Cerebellar nuclear complex (tissue), 1 donor: ENCODE data around the gene ADARB1.

ENCODE experiments used
- DNase-seq, 2 experiments: peaks; one replicate each; lab custom pipeline; 2025; lab: John Stamatoyannopoulos, UW

Gene ADARB1

DNA sequence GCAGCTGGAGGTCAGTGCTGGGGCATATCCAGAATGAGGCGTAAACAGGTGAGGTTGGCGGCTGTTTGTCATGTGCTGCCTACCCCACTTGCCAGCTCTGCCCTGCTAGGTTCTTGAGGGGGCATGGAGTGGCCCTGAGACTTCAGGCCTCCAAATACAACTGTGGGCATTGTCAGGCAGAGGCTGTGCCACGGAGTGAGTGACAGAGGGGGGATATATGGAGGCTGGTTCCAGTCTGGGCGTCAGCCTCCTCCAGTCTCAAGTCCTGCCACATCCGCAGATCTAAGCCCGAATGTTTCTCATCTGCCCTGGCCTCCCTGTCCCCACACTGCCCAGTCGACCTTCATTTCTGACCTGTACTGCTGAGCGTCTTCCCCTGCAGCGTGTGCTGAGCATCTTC lies 128.0 kb downstream of the ADARB1 start:
- DNase-seq: no peak

DNA sequence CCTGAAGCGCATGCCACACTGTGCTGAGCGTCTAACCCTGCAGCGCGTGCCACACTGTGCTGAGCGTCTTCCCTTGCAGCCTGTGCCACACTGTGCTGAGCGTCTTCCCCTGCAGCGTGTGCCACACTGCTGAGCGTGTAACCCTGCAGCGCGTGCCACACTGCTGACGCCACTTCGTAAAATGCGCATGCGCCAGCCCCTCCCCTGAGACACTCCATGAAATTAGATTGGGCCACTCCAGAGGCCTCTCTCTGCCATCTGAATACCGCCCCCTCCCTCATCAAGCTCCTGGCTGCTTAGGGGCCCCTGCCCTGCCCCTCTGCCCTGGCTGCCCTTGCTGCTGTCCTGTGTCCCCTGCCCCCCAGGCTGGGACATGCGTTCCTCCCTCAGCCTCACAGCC lies 128.5 kb downstream of the ADARB1 start:
- no peak for DNase-seq

DNA sequence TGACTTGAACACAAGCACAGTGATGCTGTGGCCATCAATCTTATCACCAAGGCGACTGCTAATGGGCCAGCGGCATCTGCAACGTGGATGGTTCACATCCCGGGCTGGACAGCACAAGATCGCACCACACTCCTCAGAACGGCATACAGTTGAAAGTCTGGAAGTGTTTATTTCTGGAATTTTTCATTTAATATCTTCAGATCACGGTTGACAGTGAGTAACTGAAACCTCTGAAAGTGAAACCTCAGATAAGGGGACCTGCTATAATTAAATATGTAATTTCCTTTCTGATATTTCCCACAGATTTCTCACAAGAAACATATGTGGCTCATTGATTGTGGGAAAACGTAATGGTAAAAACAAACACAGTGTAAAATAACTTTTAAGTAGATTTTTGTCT lies 129.6 kb downstream of the ADARB1 start:
- no peak for DNase-seq

DNA sequence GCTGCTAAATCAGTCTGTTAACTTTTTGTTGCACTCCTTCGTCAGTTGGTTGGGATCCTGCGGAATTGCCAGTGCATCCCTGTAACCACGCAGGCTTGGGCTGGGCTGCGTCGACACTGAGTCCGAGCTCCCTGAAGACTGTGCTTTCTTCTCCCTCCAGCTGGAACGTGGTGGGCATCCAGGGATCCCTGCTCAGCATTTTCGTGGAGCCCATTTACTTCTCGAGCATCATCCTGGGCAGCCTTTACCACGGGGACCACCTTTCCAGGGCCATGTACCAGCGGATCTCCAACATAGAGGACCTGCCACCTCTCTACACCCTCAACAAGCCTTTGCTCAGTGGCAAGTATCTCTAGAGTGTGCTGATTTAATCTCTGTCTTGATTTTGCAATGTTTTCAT lies 130.0 kb downstream of the ADARB1 start:
- DNase-seq: no peak

DNA sequence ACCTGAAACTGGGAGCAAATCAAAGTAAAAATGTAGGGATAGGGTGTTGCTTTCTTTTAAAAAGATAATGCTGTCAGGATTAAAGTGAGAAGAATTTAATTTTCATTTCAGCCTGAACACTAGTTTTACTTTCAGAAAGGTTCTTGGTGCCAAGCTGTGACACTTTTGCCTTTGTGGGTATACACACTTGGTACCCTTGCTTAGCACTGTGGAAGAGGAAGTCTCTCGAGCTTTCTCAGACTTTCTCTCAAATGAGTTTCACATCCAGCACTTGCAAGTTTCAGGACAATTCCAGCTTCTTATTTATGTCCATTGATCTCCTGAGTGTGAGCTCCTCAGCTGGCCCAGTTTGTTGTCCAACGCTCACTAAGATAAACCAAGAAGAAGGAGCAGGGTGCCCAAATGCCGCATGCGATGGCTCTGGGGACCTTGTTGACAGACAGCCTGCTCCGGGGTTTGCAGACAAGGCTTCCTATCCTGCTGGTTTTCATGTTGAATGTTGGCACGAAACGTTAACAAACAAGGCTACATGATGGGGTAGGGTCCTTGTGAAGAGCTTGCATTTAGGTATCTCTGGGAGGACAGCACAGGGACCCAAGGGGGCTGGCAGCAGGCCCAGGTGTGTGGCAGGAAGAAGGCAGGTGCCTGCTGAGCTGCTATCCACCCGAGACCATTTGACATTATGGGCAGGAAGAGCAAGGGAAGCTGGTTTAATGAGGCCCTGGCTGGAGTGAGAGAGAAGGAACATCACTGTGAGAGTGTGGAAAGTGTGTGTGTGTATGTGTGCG lies 133.7 kb downstream of the ADARB1 start:
- no peak for DNase-seq

DNA sequence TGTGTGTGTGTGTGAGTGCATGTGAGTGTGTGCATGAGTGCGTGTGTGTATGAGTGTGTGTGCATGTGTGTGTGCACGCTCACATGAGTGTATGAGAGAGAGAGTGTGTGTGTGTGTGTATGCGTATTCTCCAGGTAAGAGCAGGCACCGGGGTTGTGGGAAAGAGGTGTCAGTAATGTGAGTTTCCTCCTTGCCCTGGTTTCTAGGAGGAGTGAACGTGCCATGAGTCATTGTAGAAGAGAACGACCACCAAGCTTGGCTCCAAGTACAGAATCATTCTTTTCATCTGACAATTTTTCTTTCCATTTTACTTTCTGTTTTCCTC lies 134.2 kb downstream of the ADARB1 start:
- no peak for DNase-seq

DNA sequence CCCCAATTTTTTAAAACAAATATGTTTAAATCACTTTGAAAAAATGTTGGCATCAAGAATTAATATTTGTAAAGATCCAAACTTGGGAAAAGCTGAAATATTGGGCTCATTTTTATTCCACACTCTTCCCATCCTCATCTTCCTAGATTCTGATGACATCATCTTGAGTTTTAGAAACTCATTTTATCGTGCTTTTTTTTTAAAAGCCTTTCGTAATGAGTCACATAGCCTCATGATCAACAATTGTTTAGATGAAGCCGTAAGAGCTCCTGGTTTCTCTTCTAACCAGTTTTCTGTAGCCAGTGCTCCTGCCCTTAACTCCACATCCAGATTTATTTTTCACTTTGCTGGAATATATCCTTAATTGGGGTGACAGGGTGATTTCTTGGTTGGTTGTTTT lies 134.7 kb downstream of the ADARB1 start:
- no peak for DNase-seq

DNA sequence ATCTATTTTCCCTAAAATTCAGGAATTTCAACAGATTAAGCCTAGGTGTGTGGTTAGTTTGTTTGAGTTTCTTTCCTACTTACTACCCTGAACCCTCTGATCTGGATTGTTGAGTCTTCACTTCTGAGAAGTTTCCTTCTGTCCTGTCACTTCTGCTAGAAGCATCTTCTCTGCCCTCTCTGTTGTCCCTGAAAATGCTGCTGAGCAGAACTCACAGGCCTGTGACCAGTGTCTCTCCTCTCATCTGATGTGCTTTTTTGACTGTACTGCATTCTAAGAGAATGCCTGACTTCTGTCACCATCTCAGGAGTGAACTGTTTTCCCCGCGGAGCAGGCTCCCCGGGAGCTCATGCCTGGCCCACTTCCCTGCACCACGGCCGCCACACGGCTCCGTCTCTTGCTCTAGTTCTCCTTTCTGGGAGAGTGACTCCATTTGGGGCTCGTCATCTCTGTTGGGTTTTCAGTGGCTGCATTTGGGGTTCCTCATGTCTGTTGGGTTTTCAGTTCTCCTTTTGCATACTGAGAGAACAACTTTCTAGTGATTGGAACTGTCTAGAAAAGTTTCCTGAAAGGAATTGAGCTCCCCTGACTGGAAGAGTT lies 135.4 kb downstream of the ADARB1 start:
- no peak for DNase-seq

DNA sequence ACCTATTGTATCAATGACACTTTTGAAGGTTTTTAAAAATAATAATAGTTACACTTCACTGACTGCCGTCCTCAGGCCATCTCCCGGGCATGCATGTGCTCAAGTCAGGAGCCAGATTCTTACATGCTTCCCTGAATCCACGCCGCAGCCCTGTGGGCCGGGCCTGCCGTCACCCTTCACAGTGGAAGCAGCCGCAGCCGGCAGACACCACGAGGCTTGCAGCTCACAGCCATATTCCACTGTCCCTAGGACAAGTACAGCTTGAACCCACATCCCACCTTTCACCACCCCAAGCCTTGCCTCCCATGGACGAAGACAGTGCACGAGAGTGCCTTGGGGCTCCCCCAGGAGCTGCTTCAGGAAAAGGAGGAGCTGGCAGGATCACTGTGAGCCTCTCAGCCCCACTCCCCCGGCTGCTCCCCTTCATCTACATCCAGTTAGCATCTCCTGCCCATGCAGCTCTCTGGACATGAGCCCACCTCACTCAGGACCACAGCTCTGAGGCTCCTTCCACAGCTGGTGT lies 136.1 kb downstream of the ADARB1 start:
- DNase-seq: no peak

DNA sequence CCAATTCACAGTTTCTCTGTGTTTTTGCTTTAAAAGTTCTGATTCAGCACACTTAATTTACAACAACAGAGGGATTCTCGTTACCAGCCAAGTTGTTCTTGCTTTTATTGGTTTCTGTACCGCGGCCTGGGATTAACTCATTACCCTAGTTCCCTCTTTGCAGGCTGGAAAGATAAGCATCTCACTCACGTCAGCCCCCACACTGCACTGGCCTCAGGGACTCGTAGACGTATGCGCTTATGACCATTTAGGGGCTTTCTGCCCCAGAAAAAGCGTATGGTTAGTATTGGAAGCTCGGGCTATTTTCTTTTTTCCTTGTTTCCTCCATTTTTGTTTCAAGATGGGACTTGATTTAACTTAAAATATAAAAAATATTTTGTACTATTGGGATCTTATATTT lies 137.3 kb downstream of the ADARB1 start:
- DNase-seq: no peak

DNA sequence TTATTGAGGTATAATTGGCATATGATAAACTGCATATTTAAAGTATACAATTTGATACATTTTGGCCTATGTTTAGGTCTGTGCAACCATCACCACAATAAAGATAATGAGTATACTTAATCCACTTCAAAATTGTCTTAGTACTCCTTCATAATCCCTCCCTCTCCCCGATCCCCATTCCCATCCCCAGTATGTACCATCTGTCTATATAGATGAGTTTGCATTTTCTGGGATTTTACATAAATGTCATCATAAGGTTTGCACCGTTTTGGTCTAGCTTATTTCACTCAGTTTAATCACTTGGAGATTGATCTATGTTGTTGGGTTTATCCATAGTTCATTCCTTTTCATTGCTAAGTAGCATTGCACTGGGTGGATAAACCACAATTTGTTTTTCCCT lies 139.0 kb downstream of the ADARB1 start:
- DNase-seq: no peak

DNA sequence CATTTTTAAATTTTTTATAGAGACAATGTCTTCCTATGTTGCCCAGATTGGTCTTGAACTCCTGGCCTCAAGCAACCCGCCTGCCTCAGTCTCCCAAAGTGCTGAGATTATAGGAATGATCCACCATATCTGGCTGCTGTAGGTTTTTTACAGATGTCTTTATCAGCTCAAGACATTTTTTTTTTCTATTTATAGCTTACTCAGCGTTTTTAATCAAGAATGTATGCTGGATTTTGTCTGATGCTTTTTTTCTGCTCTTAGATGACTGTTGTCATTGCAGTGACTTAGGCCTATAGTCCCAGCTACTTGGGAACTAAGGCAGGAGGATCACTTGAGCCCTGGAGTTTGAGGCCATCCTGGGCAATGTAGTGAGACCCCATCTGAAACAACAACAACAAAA lies 140.8 kb downstream of the ADARB1 start:
- no peak for DNase-seq

DNA sequence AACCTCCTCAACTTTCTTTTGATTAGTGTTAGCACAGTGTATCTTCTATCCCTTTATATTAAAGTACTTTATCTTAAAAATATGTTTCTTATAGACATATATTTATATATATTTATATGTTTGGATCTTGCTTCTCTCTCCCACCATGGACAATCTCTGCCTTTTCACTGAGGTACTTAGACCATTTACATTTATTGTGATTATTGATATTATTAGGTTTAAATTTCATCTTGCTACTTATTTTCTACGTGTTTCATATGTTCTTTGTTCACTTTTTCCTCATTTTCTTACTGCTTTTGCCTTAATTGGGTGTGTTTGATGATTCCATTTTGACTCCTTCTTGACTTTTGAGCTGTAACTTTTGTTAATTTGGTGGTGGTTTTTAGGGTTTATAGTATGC lies 142.6 kb downstream of the ADARB1 start:
- no peak for DNase-seq

DNA sequence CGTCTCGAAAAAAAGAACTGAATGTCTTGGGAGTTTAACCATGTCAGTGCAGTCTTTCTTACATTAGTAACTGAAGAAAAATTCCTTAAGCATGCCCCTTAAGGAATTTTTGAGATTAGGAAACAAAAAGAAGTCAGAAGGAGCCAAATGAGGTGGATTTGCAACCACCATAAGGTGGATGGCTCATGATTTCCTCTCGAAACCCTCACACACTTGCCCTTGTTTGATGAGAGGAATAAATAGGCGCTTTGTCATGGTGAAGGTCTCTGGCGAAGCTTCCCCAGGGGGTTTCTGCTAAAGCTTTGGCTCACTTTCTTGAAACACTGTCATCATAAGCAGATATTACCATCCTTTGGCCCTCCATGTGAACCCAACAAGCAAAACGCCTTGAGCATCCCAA lies 145.1 kb downstream of the ADARB1 start:
- no peak for DNase-seq

DNA sequence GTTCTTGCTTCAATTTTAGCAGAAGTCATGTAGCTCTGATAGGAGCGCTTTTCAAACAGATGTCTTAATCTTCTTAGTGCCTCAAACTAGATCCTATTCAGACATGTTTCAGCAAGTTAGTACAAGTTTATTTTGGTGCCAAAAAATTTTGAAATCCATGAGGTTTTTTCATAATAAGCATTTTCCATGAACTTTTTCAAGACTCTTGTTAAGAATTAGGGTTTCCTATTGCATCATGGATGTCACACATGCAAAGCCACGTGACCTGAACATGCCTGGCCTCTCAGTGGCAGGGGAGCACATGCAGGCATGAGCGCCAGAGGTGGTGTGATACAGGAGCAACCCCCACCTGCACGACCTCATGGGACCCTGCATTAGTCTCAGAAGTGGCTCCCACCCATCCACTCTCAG lies 145.7 kb downstream of the ADARB1 start:
- DNase-seq: no peak

DNA sequence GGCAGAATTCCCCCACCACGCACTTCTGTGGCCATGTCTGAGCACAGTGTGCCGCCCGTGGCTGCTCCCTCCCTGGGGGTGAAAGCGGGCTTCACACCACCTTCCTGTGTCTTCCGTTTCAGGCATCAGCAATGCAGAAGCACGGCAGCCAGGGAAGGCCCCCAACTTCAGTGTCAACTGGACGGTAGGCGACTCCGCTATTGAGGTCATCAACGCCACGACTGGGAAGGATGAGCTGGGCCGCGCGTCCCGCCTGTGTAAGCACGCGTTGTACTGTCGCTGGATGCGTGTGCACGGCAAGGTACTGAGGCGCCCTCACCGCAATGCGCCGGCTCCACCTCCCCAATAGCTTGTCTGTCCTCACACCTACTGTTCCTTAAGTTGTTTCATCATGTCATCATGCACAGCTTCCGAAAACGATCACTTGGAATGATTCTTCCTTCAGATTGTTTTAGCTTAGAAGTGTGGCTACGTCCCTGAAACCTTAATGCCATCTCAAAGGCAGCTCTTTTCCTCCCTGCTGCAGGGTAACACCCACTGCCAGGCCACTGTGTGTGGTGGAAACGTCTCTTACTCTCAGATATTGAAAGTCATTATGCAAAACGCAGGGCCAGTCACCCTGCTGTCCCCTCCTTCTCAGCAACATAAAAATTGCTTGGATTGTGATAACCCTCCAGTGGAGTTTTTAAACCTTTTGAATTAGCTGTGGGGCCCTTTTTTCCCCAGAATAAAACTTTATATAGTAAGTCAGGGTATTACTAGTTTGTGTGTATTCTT lies 146.5 kb downstream of the ADARB1 start:
- DNase-seq: no peak

DNA sequence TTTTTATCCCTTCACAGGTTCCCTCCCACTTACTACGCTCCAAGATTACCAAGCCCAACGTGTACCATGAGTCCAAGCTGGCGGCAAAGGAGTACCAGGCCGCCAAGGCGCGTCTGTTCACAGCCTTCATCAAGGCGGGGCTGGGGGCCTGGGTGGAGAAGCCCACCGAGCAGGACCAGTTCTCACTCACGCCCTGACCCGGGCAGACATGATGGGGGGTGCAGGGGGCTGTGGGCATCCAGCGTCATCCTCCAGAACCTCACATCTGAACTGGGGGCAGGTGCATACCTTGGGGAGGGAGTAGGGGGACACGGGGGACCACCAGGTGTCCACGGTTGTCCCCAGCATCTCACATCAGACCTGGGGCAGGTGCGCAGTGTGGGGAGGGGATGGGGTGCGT lies 147.6 kb downstream of the ADARB1 start:
- DNase-seq: no peak

DNA sequence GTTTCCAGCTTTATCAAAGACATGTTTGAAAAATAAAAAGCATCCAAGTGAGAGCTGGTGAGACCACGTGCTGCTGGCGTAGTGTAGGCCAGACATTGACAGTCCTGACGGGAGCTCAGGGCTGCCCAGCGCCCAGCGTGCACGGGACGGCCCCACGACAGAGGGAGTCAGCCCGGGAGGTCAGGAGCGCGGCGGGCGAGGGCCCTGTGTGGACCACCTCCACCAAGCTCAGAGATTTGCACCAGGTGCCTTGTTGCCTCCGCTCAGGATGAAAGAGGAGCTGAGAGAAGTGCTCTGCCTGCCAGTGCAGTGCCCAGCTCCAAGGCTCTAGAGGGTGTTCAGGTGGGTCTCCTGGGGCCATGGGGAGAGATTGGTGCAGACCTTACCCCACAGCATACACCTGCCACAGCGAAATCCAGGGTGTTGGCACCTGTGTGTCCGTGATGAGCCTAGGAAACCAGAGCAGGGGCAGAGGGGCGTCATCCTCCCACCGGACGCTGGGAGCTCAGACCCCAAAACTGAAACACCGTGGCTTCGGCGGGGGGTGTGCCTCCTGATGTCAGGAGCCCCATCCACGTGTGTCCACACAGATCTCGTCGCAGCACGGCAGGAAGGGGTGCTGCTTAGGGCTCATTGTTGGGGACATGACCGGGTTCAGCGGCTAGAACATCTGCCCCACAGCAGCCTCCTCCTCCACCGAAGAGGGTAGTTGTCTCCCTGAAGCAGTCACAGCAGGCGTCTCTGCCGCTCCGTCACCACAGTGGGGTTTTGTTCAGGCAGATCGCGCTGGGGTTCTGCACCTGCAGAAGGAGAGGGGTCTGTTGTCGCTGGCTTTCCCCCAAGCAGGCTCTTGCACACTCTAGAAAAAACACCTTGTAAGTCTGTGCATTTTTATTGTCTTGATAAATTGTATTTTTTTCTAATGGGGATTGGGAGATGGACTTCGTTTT lies 149.1 kb downstream of the ADARB1 start:
- DNase-seq: no peak

DNA sequence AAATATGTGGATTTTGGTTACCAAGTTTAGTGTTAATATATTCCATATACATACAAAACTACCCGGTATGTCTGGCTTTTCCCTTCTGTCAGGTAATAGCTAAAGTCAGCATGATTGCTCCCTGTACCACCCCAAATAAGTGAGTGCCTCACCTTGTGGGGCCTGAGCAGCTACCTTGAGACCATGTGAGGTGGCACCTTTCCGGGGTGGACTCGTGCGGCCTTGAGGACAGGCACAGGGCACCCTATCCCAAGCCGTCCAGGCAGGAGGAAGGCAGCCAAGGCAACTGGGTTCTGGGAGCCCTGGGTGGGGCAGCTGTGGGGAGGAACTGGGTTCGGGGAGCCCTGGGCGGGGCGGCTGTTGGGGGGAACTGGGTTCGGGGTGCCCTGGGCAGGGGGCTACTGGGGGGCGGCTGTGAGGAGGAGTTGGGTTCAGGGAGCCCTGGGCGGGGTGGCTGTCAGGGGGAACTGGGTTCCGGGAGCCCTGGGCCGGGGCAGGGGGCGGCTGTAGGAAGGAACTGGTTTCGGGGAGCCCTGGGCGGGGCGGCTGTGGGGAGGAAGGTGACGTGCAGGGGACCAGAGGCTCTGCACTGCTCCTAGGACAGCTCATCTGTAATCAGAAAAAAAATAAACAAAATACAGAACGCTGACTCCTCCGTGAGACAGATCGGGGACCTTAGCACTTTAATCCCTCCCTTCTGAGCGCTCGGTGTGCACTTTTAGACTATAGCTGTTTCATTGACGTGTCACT lies 150.0 kb downstream of the ADARB1 start:
- no peak for DNase-seq

DNA sequence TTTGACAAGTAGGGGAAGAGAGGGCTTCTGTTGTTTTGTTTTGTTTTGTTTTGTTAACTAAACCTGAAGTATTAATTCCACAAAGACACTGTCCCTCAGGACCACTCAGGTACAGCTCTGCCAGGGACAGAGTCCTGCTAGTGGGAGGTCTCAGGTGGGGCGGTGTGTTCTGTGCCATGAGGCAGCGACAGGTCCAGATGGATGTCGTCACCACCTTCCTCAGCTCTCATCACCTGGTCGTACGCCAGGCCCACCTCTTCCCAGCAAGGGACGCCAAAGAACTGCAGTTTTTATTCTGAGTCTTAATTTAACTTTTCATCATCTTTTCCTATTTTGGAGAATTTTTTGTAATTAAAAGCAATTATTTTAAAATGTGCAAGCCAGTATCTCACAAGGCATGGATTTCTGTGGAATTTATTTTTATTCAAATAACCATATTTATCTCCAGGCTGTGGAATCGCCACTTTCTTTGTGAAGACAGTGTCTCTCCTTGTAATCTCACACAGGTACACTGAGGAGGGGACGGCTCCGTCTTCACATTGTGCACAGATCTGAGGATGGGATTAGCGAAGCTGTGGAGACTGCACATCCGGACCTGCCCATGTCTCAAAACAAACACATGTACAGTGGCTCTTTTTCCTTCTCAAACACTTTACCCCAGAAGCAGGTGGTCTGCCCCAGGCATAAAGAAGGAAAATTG lies 150.8 kb downstream of the ADARB1 start:
- peak; percentile 3 to 57 for DNase-seq
